Stimulated activated naive CD8-positive, alpha-beta T cell treated with anti-CD3 and anti-CD28 coated beads, Interleukin-15, Interleukin-2, amounts not matched to agents 100 ng/mL and 50 ng/mL, for 24 hours (primary cell): Measurements from ENCODE around the gene CSGALNACT2.

Experiments
- H3K27ac Mint-ChIP-seq: one replicate; pipeline ENCODE4 v1.8.0; 2021; ENCODE audit warnings: mild to moderate bottlenecking, mixed read lengths
- H3K27me3 Mint-ChIP-seq: one replicate; pipeline ENCODE4 v1.8.0; 2021; ENCODE audit warnings: mixed read lengths
- H3K36me3 Mint-ChIP-seq: one replicate; pipeline ENCODE4 v1.8.0; 2021; ENCODE audit warnings: low read depth, mixed read lengths
- H3K4me1 Mint-ChIP-seq: one replicate; pipeline ENCODE4 v1.8.0; 2021; ENCODE audit warnings: low read depth, mixed read lengths
- H3K4me3 Mint-ChIP-seq: one replicate; pipeline ENCODE4 v1.8.0; 2021; ENCODE audit warnings: mild to moderate bottlenecking, mixed read lengths
- H3K9me3 Mint-ChIP-seq: one replicate; pipeline ENCODE4 v1.8.0; 2021; ENCODE audit warnings: mixed read lengths

Gene CSGALNACT2

DNA sequence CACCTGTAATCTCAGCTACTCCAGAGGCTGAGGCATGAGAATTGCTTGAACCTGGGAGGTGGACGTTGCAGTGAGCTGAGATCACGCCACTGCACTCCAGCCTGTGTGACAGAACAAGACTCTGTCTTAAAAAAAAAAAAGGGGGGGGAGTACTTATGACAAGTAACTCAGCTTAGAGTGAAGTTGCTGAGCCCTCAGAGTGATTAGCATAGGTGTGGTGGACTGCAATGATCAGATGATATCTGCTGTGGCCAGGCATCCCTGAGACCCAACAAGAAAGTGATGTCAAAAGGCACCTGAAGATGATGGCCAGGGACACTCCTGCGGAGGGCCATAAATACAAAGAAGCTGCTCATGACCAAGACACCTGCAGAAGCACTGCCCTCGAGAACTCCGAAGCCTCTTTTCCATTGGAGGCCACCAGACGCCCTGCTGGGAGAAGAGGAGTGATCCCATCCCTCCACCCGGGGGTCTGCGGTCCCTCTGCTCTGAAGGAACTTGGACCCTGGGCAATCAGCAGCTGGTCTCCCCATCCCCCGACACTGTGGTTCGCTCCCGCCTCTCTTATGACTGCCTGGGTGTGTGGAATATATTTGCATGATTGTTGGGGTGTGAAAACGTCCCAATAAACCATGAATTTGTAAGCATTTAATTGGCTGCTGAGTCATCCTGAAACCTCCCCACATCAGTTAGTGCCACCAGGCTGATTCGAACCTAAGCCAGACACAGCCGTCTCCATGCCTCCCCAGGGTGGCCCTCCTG is 82.6 kb downstream of the CSGALNACT2 start:
- Mint-ChIP-seq H3K27ac (peak overlapping the region; percentile 49), H3K4me3 (no peak overlapping the region), H3K9me3 (no peaks in the 10 kb centered on the region), H3K4me1 (peaks cover 18% of the 10 kb centered on the region), H3K36me3 (no peaks in the 10 kb centered on the region), H3K27me3 (no peaks in the 10 kb centered on the region)

DNA sequence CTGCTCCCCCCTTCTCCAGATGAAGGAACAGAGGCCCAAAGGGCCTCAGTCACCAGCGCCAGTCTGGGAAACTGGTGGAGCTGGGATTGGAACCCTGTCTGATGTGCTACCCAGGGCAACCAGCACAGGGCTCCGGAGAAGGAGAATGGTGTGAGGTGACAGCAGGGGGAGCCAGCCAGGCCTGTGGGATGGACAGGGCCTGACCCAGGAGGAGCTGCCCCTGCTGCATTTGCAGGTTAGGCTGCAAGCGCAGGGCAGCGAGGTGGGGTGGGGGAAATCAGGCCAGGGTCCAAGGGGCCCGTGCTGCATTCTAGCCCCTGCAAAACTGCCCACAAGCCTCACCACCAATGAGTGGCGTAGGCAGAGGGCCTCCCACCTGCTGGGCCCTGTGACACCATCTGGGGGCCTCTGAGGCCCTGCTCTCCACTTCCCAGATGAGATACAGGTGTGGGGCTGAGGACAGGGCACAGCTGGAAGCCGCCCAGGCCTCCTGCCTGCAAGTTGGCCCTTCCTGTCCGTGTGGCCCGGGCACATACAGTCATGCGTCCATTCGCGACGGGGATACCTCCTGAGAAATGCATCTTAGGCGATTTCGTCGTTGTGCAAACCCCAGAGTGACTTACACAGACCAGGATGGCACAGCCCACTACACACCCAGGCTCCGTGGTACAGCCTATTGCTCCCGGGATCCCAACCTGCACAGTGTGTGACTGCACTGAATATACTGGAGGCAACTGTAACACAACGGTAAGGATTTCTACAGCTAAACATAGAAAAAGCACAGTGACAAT is 83.4 kb downstream of the CSGALNACT2 start:
- Mint-ChIP-seq H3K27me3 (no peaks in the 10 kb centered on the region), H3K9me3 (no peaks in the 10 kb centered on the region), H3K4me1 (peaks cover 26% of the 10 kb centered on the region), H3K36me3 (no peaks in the 10 kb centered on the region), H3K27ac (peak overlapping the region; percentile 49), H3K4me3 (no peak overlapping the region)

DNA sequence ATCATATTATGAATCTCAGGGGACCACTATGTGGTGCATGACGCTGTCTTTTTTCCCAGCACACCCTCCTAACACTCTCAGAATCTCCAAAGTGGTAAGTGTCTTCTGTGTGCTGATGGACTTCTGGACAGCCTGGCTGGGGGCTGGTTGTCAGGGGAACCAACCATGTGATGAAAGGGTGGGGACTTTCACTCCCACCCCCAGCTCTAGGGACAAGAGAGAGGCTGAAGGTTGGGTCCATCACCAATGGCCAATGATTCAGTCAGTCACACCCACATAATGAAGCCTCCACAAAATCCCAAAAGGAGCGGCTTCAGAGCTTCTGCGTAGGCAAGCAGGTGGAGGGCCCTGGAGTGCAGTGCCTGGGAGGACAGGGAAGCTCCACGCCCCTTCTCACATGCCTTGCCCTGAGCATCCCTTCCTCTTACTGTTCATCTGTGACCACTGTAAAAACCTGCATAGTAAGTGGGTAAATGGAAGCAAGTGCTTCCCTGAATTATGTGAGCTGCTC is 84.0 kb downstream of the CSGALNACT2 start:
- Mint-ChIP-seq H3K4me3 (no peak overlapping the region), H3K9me3 (no peaks in the 10 kb centered on the region), H3K4me1 (peaks cover 31% of the 10 kb centered on the region)

DNA sequence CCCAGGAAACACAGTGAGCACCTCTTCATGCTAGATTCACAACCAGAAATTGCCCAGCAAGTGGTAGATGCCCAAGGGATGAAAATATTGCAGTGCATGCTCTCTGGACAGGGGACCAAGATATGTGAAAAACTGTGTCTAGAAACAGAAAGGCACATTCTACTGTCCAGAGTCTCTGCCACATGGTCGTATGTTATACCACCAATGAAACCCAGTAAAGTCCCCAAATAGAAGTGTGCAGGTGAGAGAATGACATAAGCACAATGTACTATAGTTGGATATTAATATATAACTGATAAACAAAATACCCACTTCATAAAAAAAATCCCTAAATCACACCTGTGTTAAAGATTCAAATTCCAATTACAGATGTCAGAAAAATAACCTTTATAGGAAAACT is 84.8 kb downstream of the CSGALNACT2 start:
- H3K4me1 Mint-ChIP-seq, result peaks cover 37% of the 10 kb centered on the region
- no peaks in the 10 kb centered on the region for H3K9me3 Mint-ChIP-seq
- no peak overlapping the region for H3K4me3 Mint-ChIP-seq
- H3K36me3 Mint-ChIP-seq, result no peaks in the 10 kb centered on the region
- H3K27ac Mint-ChIP-seq, result no peak overlapping the region
- H3K27me3 Mint-ChIP-seq, result peaks cover 6% of the 10 kb centered on the region

More for the DNA sequence above, 84.0 kb downstream of the CSGALNACT2 start:
- no peaks in the 10 kb centered on the region for H3K27me3 Mint-ChIP-seq
- peak overlapping the region; percentile 32 for H3K27ac Mint-ChIP-seq
- H3K36me3 Mint-ChIP-seq, result no peaks in the 10 kb centered on the region

DNA sequence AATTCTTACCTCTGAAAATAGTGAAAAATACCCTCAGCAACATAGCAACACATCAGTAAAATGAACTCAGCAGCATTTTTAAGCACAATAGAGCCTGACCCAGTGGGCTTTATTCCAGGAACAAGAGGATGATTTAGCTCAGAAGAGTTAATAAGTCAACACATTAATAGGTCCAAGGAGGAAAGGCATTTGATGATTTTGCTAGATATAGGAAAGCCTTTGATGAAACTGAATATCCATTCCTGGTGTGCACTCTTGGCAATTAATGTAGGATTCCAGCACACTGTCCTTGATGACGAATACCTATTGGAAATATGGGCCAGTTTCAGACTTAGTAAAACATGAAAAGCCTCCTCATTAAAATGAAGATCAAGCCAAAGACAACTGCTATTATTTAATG is 86.1 kb downstream of the CSGALNACT2 start:
- no peak overlapping the region for H3K4me3 Mint-ChIP-seq
- no peaks in the 10 kb centered on the region for H3K36me3 Mint-ChIP-seq
- H3K4me1 Mint-ChIP-seq, result peaks cover 50% of the 10 kb centered on the region
- H3K9me3 Mint-ChIP-seq, result no peaks in the 10 kb centered on the region
- H3K27ac Mint-ChIP-seq, result no peak overlapping the region
- peaks cover 14% of the 10 kb centered on the region for H3K27me3 Mint-ChIP-seq

DNA sequence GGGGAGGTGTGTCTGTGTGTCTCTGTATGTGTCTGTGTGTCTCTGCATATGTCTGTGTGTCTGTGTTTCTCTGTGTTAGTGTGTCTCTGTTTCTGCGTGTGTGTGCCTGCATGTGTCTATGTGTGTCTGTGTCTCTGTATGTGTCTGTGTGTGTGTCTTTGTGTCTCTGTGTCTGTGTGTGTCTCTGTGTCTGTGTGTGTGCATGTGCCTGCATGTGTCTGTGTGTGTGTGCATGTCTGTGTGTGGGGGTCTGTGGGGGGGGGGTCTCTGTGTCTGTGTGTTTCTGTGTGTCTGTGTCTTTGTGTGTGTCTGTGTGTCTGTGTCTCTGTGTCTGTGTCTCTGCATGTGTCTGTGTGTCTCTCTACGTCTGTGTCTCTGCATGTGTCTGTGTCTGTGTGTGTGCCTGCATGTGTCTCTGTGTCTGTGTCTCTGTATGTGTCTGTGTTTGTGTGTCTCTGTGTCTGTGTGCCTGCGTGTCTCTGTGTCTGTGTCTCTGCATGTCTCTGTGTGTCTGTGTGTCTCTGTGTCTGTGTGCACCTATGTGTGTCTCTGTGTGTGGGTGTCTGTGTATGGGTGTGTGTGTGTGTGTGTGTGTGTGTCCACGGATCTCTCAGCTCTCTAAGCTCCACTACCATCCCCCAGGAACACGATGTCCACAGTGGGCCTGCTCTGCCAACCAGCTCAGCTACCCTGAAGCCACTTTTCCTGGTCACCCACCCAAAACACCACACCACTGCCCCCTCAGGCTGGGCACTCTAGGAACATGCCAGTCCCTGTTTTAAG is 87.0 kb downstream of the CSGALNACT2 start:
- Mint-ChIP-seq H3K4me3 (peak overlapping the region; percentile 25), H3K36me3 (no peaks in the 10 kb centered on the region), H3K9me3 (no peaks in the 10 kb centered on the region), H3K27ac (peak overlapping the region; percentile 8), H3K27me3 (peaks cover 14% of the 10 kb centered on the region), H3K4me1 (peaks cover 50% of the 10 kb centered on the region)

DNA sequence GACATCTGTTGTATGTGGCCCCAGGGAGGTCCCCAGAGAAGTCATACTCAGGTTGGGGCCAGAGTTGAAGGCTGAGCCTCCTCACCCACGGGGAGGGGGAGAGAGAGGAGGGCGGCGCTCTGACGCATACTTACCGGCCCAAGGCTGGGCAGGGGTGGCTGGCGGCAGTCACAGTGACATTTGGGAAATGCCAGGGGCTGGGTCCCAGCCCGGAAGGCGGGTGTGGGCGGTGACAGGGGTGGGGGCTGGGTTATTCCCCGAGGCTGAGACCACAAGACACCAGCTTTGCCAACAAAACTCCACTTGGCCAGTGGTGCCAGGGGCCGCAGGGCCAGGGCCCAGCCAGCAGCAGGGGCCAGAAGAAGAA is 87.5 kb downstream of the CSGALNACT2 start:
- Mint-ChIP-seq H3K36me3 (no peaks in the 10 kb centered on the region), H3K4me3 (peak overlapping the region; percentile 25), H3K27ac (peak overlapping the region; percentile 8), H3K27me3 (peaks cover 14% of the 10 kb centered on the region), H3K9me3 (no peaks in the 10 kb centered on the region), H3K4me1 (peaks cover 51% of the 10 kb centered on the region)

DNA sequence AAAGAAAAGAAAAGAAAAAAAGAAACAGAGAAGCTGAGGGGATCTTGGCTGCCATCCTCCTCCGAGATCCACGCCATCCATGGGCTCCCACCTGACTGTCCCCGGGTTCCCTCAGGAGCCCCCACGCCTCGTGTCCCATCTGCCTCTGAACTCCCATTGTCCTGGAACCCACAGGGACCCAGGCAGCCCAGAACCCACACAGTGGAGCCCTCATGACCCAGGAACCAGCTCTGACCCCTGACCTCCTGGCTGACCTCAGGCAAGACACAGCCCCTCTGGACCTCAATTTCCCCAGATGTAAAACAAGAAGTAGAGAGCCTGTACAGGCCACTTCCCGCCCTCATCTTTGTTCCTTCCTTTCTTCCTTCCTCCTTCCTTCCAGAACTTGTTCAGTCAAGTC is 88.2 kb downstream of the CSGALNACT2 start:
- Mint-ChIP-seq H3K4me1 (peaks cover 52% of the 10 kb centered on the region), H3K4me3 (no peak overlapping the region), H3K27ac (no peak overlapping the region)

DNA sequence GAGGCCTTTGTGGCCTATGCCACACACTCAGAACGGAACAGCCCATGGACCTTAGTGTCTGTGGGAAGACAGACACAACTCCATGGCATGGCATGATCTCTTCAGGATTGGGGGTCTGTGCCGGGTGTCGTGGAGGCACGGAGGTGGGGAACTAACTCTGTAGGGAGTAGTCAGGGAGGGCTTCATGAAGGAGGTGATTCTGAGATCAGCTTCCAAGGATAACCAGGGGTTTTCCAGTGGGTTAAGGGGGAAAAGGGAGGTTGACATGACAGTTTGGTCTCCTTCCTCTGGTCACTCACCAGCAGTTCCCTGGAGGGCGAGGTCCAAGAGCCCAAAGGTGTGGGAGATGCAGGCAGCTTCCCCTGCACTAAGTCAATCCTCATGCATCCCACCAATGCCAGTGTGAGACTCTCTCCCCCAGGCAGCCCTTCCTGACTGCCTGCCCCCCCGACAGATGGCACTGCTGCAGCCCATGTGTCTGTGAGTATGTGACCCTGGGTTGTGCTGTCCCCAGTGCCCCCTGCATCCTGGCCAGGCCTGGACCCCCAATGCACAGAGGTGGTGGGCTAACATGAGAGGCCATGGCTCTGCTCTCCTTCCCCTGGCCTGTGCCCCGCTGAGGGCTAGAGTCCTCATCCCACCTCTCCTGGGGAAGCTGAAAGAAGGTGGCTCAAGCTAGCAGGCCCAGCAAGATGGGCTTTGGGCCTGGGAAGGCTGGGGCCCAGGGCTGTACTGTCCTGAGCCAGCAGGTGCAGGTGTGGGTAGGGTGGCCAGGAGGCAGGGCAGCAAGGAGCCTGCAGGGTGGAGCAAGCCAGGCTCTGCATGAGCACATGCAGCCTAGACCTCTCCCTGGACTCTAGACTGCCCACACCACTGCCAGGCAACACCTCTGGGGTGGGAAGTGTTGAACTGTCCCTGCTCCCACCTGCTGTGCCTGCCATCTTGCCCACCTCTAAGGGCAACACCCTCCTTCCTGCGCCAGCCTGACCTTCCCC is 88.9 kb downstream of the CSGALNACT2 start:
- Mint-ChIP-seq H3K9me3 (no peaks in the 10 kb centered on the region), H3K4me1 (peaks cover 56% of the 10 kb centered on the region), H3K27me3 (peaks cover 14% of the 10 kb centered on the region), H3K27ac (no peak overlapping the region), H3K36me3 (no peaks in the 10 kb centered on the region), H3K4me3 (no peak overlapping the region)

More for the DNA sequence above, 88.2 kb downstream of the CSGALNACT2 start:
- no peaks in the 10 kb centered on the region for H3K9me3 Mint-ChIP-seq
- no peaks in the 10 kb centered on the region for H3K36me3 Mint-ChIP-seq
- peaks cover 14% of the 10 kb centered on the region for H3K27me3 Mint-ChIP-seq

DNA sequence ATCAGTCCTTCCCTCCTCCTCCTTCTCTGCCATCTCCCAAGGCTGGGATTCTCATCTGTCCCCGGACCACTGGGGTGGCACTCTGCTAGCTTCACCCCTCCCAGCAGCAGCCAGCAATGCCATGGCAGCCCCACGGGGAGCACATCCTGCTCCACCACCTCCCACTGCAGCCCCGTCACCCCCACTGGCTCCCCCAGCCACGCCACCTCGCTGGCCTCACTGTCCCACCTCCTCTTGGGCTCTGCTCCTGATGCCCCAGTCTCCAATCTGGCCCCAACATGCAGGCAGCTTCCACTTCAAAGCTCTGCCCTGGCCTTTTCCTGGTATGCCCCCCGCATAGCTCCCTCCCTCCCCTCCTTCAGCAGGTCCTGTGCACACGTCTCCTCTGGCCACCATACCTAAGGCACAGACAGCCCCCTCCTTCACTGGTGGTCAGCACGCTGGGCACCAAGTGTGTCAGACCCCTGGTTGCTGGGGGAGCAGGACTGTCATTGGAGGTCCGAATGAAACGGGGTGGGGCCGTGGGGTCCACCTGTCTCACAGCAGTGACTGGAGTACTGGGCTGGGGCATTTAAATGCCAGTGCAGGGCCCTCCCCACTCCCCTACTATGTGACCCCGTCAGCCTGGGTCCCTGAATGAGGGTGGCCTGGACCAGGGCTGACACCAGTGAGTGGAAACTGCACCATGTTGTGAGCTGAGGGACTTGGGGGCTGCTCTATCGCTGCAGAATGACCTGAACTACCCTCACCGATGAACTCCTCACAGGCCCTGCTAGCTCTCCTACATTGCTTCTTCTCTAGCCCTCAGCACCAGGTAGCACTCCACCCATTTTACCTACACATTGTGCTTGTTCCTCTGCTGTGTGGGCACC is 89.9 kb downstream of the CSGALNACT2 start:
- Mint-ChIP-seq H3K9me3 (no peaks in the 10 kb centered on the region), H3K27ac (peak overlapping the region; percentile 4), H3K4me3 (peak overlapping the region; percentile 73), H3K36me3 (no peaks in the 10 kb centered on the region), H3K4me1 (peaks cover 56% of the 10 kb centered on the region), H3K27me3 (peaks cover 14% of the 10 kb centered on the region)

DNA sequence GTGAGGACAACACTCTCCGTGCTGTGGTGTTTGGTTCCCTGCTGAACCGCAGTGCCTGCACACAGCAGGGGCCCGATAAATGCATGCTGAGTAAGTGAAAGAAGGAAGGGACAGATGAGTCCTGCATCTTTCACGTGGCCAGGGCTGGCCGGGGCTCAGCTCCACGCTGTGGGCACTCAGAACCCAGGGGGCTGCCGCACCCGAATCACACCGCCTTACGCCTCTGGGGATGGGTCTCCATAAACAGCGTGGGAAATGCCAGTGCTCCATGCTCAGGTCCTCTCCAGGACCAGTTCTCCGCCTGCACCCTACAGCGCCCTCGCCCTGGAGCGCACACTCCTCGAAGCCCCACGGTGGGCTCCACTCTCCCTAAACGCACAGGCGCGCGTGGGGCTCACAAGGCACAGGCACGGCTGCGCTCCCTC is 90.5 kb downstream of the CSGALNACT2 start:
- H3K9me3 Mint-ChIP-seq, result no peaks in the 10 kb centered on the region
- H3K27me3 Mint-ChIP-seq, result peaks cover 14% of the 10 kb centered on the region
- H3K4me3 Mint-ChIP-seq, result peak overlapping the region; percentile 73
- peak overlapping the region; percentile 69 for H3K27ac Mint-ChIP-seq
- H3K36me3 Mint-ChIP-seq, result no peaks in the 10 kb centered on the region
- H3K4me1 Mint-ChIP-seq, result peaks cover 56% of the 10 kb centered on the region

DNA sequence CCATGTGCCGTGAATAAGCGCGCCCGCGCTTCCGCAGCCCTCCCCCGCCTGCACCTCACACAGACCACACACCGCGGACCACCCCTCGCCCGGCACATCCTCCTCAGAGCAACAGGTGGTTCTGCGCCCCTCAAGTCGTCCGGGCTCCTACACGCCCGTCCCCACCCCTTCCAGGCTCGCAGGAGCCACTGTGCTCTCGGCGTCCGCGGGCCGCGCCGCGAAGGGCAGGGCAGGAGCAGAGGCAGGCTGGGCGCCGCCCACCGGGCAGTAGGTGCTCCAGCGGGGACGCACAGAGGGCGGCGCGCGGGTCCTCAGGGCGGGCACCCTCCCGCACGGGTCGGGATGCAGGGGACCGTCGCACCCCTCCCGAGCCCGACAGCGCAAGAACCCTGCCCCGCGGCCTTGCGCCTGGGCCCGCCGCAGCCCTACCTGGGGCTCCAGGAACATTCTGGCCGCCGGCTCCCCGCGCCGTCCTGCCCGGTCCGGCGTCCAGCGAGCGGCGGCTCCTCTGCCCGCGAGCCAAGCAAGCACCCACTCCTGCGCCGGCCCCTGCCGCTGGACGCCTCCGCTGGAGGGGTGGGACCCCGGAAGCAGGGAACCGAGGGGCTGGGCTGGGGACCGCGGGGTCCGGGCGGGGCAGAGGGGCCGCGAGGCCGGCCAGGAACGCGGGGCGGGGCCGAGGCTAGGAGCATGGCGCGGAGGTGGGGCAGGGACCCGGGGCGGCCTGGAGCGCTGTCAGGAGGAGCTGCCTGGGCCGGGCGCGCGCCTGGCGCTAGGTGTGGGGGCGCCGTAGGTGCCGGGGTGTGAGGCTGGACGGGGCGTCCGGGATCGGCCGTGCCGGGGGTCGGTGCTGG is 91.2 kb downstream of the CSGALNACT2 start:
- peaks cover 14% of the 10 kb centered on the region for H3K27me3 Mint-ChIP-seq
- peak overlapping the region; percentile 73 for H3K4me3 Mint-ChIP-seq
- peaks cover 56% of the 10 kb centered on the region for H3K4me1 Mint-ChIP-seq
- H3K9me3 Mint-ChIP-seq, result no peaks in the 10 kb centered on the region
- peak overlapping the region; percentile 69 for H3K27ac Mint-ChIP-seq
- no peaks in the 10 kb centered on the region for H3K36me3 Mint-ChIP-seq
